ENCODE data around the gene PACRG.

DNA sequence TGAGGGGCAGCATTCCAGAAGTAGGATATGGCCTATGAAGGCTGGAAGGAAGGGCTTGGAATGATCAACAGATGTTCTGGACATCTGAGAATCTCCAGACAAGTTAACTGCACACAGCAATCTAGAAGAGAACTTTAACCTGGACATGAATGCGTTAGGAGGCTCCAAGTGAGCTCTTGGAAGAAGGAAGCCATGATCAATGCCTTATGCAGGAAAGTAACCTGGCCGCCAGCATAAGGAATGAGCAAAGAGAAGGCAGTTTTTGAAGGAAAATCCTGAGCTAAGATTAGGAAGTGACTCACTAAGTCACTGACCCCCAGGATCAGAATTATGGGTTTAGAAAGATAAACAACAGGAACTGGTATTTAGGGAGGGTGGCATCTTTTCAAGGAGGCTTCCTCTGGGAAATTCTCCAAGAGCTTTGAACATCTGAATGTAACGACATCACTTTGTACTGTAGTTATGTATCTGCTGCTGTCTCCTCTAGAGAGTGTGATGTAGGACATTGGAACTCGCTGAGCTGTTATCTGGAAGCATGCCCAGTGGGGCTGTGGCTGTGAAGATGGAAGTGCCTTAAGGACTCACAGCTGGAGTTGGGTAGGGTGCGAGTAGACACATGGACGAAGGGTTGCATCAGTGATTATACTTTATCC, 236.8 kb downstream of the PACRG start:
- TF ChIP-seq, protein P1, sequence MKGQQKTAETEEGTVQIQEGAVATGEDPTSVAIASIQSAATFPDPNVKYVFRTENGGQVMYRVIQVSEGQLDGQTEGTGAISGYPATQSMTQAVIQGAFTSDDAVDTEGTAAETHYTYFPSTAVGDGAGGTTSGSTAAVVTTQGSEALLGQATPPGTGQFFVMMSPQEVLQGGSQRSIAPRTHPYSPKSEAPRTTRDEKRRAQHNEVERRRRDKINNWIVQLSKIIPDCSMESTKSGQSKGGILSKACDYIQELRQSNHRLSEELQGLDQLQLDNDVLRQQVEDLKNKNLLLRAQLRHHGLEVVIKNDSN (IDR thresholded peaks at IDR 0.05) = no peak
- TF ChIP-seq RAD21 (IDR thresholded peaks at IDR 0.05; ENCODE audit: low read depth) (no peak), FOXM1 (IDR thresholded peaks at IDR 0.05; ENCODE audit: borderline replicate concordance, low read depth) (no peak), TAF1 (IDR thresholded peaks at IDR 0.05; ENCODE audit: low read depth) (no peak), EP300 (IDR thresholded peaks at IDR 0.05; ENCODE audit: borderline replicate concordance) (no peak), ZBTB7A (IDR thresholded peaks at IDR 0.05; ENCODE audit: low read depth) (no peak), TEAD4 (IDR thresholded peaks at IDR 0.05) (no peak), CEBPB (IDR thresholded peaks at IDR 0.05) (no peak), NFIC (IDR thresholded peaks at IDR 0.05) (no peak), EGR1 (IDR thresholded peaks at IDR 0.05) (no peak)
- TF ChIP-seq, protein P2, sequence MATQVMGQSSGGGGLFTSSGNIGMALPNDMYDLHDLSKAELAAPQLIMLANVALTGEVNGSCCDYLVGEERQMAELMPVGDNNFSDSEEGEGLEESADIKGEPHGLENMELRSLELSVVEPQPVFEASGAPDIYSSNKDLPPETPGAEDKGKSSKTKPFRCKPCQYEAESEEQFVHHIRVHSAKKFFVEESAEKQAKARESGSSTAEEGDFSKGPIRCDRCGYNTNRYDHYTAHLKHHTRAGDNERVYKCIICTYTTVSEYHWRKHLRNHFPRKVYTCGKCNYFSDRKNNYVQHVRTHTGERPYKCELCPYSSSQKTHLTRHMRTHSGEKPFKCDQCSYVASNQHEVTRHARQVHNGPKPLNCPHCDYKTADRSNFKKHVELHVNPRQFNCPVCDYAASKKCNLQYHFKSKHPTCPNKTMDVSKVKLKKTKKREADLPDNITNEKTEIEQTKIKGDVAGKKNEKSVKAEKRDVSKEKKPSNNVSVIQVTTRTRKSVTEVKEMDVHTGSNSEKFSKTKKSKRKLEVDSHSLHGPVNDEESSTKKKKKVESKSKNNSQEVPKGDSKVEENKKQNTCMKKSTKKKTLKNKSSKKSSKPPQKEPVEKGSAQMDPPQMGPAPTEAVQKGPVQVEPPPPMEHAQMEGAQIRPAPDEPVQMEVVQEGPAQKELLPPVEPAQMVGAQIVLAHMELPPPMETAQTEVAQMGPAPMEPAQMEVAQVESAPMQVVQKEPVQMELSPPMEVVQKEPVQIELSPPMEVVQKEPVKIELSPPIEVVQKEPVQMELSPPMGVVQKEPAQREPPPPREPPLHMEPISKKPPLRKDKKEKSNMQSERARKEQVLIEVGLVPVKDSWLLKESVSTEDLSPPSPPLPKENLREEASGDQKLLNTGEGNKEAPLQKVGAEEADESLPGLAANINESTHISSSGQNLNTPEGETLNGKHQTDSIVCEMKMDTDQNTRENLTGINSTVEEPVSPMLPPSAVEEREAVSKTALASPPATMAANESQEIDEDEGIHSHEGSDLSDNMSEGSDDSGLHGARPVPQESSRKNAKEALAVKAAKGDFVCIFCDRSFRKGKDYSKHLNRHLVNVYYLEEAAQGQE (IDR thresholded peaks at IDR 0.05; ENCODE audit: low read depth) = no peak
- TF ChIP-seq, protein P3, sequence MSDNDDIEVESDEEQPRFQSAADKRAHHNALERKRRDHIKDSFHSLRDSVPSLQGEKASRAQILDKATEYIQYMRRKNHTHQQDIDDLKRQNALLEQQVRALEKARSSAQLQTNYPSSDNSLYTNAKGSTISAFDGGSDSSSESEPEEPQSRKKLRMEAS (IDR thresholded peaks at IDR 0.05) = no peak

Data from Ishikawa (cell line).